Suppressor macrophage treated with lipopolysaccharide for 4 hours (primary cell): ENCODE data around the gene HTT.

Source experiments
- DNase-seq: peaks from one replicate; pipeline ENCODE4 v3.0.0-alpha.2; 2020

HTT gene

DNA sequence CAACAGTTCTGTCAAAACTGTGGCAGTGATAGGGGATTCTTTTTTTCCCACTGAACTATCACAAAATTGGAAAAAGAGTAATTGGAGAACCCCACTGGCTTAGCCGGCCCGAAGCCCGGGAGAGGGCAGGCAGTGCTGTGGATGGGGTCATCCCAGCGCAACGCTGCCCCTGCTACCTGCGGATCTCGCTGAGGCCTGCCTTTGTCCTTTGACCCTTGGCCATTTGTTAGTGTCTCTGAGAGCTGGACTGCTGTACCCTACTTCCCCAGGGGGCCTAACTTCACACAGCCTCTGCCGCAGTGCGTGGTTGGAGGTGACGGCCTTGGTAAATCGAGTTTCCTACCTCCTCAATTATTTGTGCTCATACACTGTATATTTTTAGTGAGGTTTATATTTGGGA, 131.5 kb downstream of the HTT start:
- DNase-seq: no peak

DNA sequence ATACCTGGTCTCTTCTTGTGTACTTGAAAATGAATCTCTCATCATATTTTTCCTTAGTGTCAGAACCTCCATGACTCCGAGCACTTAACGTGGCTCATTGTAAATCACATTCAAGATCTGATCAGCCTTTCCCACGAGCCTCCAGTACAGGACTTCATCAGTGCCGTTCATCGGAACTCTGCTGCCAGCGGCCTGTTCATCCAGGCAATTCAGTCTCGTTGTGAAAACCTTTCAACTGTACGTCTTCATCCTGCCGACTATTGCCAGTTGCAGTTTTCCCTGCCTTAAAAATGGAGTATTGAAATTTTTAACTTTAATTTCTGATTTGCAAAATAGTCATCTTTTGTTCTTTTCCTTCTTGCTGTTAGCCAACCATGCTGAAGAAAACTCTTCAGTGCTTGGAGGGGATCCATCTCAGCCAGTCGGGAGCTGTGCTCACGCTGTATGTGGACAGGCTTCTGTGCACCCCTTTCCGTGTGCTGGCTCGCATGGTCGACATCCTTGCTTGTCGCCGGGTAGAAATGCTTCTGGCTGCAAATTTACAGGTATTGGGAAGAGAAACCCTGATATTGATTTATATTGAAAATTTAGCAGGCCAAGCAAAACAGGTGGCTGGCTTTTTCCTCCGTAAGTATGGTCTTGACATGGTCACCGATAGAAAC, 132.1 kb downstream of the HTT start:
- DNase-seq: no peak

DNA sequence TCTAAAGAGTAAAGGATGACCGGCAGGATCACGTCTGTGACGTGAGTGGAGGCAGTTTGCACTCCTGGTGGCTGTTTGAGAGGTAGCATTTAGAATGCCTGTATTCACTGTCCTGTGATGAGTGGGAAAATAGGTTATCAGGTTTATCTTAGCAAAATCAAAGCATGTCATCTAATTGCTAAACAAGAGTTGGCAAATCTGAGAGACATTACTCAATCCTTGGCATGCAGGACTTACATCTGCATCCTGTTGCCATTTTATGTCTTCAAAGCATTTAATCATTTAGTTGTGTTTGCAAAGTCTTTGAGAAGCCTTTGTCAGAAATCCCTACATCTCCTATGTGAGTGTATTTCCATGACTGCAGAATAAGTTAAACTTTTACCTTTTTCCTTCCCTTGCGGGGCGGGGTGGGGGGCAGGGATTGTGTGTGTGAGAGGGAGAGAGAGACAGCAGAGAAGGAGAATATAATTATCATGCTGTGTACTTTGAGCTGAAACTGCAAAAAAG, 133.1 kb downstream of the HTT start:
- DNase-seq: peak; percentile 13

DNA sequence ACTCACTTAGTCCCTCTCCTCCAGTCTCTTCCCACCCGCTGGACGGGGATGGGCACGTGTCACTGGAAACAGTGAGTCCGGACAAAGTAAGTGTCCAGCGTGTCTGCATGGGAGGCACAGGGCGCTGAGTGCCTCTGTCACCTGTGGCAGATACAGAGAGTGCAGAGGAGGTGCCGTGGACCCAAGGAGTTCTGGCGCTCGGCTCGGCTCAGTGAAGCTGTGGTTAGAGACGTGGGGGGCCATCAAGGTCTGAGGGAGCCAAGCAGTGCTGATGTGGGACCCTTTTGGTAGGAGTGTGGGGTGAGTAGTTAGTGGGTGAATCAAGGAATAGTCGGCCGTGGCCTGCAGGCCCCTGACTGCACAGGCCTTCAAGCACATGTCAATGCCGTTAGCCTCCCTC, 134.3 kb downstream of the HTT start:
- no peak for DNase-seq

DNA sequence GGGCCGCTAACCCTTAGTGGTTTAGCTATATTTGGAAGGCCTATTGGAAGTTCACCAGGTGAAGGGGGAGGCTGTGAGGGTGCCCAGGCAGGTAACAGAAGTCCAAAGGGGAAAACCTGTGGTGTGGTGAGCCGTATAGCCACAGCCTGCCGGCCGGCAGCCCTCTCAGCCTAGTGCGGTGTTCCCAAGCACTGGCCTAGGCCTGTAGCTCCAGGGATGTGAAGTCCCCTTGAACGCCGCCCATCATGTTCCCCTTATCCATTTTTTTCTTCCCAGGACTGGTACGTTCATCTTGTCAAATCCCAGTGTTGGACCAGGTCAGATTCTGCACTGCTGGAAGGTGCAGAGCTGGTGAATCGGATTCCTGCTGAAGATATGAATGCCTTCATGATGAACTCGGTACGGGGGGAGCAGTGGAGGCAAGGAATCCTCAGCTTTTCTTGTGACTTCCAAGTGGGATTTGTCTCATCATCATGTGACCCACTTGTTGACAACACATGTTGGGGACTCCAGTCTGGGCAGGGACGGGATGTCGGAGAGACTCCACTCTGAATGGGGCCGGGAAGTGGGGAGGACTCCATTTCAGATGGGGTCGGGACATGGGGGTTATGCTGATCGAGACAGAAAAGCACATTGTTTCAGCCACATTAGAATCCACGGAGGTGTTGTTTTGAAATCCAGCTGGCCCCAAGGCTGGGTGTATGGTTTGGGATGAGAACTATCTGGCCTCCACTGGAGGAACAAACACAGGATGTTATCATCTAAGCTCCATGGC, 135.3 kb downstream of the HTT start:
- no peak for DNase-seq

DNA sequence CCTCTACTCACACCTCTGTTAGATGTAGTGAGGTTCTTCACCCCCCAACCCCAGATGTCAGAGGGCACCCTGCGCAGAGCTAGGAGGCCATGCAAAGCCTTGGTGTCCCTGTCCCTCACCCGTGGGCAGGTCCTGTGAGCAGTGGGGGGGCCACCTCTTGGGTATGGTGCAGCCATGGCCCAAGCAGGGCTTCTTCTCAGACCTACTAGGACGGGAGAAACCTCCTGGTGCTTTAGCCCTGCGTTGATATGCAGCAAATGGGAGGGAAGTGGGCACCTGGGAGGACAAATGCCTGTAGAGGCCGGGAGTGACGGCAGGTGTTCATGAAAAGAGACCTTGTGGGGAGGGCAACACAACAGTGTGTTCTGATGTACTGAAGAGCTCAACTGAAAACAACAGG, 136.0 kb downstream of the HTT start:
- no peak for DNase-seq

DNA sequence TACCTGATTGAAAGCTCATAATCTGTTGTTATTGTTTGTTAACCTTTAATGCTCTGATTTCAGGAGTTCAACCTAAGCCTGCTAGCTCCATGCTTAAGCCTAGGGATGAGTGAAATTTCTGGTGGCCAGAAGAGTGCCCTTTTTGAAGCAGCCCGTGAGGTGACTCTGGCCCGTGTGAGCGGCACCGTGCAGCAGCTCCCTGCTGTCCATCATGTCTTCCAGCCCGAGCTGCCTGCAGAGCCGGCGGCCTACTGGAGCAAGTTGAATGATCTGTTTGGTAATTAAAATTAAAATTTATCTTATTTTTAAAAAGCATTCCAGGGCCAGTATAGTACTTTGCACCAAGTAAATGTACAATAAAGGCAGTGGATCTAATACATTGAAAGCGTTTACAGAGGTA, 137.4 kb downstream of the HTT start:
- no peak for DNase-seq

DNA sequence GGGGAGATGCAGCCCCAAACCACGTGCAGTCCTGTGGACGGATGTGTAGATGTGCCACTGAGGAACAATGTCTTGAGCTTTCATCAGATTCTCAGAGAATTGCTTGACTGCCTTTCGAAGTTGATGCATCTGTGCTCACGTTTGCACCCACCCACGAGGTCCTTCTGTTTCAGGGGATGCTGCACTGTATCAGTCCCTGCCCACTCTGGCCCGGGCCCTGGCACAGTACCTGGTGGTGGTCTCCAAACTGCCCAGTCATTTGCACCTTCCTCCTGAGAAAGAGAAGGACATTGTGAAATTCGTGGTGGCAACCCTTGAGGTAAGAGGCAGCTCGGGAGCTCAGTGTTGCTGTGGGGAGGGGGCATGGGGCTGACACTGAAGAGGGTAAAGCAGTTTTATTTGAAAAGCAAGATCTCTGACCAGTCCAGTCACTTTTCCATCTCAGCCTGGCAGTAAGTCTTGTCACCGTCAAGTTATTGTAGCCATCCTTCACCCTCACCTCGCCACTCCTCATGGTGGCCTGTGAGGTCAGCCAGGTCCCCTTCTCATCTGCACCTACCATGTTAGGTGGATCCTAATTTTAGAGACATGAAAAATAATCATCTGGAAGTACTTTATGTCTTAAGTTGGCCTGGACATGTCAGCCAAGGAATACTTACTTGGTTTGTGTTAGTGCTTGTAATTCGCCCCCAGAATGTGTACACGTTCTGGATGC, 138.1 kb downstream of the HTT start:
- no peak for DNase-seq

DNA sequence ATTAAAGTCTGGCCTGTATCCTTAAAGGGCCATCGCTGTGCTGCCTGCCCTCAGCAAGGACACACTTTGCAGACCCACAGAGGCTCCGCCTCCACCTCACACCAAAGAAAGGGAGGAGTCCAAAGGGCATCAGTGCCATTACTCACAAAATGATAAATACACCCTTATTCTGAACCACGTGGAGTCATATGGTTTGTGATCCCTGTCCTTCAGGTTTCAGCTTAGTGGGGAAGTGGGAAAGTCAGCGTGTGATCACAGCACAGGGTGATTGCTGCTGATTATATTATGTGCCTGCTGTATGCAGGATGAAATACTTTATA, 138.6 kb downstream of the HTT start:
- DNase-seq: no peak

DNA sequence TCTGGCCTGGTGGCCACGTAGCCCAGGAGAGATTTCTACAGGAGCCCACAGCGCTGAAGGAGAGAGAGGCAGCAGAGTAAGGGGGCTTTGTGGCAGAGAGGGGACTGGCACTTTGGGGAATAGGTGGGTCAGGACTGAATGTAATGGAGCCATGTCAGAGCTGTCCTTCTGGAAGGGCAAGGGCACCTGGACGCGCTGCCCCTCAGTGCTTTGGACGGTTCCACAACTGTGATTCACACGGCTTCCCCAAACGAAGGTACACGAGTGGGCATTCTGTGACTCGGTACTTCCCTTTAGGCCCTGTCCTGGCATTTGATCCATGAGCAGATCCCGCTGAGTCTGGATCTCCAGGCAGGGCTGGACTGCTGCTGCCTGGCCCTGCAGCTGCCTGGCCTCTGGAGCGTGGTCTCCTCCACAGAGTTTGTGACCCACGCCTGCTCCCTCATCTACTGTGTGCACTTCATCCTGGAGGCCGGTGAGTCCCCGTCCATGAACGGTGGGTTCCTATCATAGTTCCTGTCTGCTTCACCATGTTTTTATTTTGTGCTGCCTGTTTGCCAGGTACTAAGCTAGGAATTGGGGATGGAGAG, 139.3 kb downstream of the HTT start:
- no peak for DNase-seq

DNA sequence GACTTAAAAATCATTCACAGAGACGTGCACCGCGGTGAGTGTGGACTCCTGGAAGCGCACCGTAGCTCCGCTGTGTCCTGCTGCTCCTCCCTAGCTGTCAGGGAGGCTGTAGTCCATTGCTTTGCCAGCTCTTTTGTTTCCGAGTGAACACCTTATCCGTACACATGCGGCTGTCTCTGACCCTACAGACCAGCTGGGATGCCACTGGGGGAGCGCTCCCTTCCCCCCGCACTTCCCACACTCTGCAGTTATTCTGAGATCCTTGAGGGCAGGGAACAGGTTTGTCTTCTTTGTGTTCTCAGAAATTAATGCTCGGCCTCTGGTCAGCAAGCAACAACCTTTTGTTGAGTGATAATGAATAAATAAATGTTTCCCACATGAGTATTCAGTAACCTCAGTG, 140.8 kb downstream of the HTT start:
- DNase-seq: no peak

DNA sequence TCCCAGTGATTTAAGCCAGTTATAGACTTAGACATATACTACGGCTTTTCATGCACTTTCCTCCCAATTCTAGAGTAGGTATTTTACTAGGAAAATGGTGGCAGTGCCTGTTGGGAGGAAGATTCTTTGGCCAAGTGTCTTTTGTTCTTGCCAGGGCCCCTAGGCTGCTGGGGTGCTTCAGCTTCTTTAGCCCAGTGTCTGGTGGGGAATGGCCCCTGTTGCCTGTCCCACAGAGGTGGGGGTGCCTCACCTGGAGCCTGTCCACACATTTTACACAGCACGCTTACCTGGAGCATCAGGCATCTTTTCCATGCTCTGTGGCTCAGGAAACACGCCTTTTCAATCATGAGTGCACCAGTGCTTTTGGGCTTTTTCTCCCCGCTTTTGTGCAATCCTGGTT, 141.3 kb downstream of the HTT start:
- DNase-seq: no peak

DNA sequence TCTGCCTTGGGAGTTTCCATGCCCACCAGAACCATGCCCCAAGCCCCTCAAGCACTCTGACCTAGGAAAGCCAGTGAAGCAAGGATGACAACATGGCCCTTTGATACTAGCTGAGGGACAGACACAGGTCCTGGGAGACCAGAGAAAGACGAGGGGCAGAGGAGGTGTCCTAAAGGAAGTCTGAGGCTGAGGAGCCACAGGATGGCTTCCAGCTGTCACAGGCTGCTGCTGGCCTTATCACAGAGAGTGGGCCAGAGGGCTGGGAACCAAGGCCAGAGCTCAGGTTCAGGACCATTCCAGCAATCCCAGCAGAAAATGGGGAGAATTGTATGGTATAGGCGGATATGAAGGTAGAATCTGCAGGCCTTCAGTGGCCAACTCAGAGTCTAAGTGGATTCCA, 142.8 kb downstream of the HTT start:
- no peak for DNase-seq

DNA sequence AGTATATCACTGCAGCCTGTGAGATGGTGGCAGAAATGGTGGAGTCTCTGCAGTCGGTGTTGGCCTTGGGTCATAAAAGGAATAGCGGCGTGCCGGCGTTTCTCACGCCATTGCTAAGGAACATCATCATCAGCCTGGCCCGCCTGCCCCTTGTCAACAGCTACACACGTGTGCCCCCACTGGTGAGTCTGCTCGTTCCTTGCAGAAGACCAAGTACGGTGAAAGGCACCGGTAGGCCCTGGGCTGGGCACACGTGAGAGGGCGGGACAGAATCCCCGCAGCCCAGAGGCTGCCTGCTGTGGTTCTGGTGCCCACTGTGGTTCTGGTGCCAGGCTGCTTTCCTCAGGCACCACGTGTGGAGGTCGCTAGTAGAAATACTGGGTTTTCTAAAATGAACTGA, 143.3 kb downstream of the HTT start:
- DNase-seq: no peak

DNA sequence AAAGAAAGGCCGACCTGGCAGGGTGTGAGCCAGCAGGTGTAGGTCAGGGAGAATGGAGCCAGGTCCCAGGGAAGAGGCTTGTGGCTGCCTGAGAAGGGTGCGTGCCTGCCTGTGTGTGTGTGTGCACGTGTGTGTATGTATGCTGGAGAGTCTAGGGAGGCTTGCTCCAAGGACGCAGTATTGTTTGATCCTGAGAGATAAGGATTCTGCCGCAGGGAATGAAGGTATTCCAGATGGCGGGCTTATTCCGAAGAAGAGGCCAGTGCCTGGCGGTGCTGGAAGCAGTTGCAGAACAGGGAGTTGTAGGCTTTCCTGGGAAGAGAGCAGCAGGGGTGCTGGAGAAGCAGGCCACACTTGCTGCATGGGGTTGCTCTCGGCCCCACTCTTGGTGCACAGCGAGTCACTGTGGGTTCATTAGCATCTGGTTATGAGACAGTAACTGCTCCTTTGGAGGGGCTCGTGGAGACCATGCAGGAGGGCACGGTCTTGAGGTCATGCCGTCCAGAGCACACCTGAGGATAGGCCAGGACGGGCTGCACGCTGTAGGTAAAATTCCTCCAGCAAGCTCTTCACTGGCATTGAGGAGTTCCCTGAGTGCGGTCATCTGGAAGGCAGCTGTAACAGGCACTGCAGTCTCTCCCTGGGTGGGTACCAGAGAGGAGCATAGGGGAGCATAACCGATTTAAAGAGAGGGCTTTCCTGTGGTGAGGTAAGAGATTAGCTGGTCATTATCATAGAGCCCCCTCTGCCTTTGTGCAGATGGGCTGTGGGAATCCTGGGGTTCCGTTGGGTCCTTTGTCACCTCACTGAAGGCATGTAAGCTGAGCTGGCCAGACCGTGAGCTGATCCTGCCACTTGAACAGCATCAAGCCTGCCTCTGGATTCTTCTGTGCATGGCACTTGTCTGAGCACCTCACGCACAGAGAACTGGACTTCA, 144.6 kb downstream of the HTT start:
- no peak for DNase-seq

DNA sequence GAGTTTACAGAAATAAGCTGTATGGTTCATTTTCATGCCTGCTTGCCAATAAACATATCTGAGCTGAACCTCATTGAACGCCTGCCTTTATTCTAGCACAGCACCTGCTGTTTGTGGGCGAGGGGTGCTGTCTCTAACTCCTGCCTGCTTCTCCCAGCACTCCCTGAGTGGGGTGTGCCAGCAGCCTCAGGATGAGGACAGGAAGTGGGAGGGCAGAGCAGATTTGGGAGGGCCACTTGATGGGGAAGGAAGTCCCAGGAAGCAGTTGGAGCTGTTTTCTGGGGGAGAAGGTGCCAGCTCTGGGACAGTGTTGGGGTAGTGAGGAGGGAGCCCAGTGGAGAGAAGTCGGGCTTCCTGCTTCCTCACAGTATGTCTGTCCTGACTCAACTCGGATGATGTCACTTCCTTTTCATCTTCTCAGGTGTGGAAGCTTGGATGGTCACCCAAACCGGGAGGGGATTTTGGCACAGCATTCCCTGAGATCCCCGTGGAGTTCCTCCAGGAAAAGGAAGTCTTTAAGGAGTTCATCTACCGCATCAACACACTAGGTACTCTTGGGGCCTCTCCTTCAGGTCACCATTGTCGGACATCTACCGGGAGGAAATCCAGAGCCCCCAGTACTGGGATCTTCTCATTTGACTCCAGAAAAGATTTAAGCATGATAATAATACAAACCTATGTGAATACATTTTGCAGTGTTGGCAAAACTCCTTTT, 145.4 kb downstream of the HTT start:
- DNase-seq: no peak

DNA sequence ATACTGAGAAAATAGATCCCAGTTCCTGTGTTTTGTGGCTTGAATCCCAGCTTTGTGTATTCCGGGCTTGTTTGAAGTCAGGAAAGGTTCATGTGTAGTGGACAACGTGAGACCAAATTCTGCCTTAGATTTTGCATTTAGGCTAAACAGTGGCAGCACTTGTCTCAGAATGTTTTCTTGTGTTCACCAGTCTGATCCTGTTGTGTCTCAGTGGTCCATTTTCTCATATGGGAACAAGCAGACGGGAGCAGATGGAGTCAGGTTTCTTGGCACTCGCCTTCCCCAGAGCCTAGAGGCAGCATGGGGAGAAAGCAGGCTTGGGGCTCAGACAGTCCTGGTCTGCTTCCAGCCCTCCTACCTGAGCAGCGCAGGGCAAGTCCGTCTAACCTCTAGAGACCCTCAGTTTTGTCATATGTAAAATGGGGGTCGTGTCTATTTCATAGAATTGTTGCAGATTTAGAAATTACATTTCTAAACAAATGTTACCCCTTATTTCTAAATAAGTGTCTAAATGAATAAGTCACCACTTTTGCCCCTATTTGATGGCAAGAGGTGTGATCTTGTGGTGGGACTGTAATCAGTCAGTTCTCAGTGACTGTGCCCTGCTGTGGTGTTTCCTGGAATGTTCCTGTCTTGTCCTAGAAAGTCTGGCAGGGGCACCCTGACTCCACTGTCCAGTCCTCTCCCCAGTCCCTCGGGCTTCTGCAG, 146.1 kb downstream of the HTT start:
- no peak for DNase-seq

DNA sequence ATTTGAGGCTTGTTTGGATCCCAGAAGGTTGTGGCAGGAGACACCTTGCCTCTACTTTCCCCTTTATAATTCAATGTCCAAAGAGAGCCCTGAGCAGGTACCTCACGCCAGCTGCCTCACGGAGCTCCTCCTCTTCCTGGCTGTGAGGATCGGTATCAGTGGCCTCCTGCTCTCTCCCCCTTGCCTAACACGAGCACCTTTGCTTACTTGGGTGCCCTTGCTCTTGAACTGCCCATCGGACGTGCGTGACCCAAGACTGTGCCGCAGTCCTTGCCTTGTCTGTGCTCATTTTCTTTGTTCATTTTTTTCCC, 146.7 kb downstream of the HTT start:
- DNase-seq: no peak

DNA sequence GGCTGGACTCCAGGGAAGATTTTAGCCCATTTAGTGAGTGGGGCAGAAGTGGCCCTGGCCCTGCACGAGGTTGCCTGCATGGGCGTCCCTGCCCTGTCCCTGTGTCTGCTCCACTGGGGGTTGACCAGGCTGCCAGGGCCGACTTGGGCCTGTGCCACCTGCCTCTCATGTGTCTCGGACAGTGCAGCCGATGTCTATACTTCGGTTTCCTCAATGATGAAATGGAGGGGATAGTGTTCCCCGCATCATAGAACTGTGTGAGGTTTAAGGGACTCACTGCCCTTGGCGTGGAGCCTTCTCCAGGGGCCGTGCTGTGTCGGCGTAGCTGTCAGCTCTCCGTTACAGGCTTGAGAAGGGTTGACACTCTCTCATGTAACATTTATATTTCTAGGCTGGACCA, 147.5 kb downstream of the HTT start:
- DNase-seq: no peak

DNA sequence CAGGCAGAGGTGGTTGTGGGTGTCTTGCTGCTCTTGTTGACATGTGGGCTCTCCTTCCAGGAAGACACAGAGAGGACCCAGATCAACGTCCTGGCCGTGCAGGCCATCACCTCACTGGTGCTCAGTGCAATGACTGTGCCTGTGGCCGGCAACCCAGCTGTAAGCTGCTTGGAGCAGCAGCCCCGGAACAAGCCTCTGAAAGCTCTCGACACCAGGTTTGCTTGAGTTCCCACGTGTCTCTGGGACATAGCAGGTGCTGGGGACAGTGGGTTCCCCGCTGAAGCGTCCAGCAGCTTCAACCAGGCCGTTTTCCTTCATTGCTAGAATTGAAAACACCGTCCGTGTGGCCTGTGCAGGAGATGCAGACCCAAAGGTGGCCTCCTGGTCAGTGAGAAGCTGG, 148.9 kb downstream of the HTT start:
- DNase-seq: no peak

DNA sequence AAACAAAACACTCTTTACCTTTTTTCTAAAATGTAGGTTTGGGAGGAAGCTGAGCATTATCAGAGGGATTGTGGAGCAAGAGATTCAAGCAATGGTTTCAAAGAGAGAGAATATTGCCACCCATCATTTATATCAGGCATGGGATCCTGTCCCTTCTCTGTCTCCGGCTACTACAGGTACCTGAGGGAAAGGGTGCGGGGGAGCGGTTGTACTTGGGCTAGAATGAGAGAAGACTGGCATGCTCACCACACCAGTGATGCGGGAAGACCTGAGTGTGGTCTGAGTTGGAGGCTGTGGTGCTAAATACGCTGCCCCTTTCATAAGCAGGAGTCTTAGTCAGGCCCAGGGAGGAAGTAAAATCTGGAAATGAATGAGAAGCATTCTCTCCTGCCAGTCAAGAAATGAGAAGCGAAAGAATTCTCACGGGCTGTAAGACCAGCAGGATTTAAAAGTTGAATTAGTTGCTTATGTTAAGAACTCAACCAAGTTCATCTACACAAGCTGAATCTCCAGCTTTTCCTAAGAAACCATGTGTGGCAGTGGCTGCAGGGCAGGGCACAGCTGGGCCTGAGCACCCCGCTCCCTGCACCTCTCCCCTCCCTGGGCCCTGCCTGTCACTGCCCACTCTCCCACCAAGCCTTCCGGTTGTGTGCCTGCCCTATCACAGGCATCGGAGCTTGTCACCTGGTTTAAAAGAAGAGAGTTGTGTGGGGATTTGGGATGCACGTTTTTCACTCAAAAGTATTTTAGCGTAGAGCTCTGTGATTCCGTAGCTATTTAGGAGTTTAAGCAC, 149.7 kb downstream of the HTT start:
- peak; percentile 86 for DNase-seq
